BLaER1 treated with 17β-estradiol and CSF1 and Interleukin-3, amounts not matched to agents 10 nM and 100 nM (cell line): ENCODE measurements around the gene EXOSC2.

Source experiments
- H3K27ac ChIP-seq, 11 experiments: shearing (Covaris generic); formaldehyde crosslinking; 2 replicates each; pipeline ENCODE4 v1.8.1; 2022
- H3K27me3 ChIP-seq, 11 experiments: shearing (Covaris generic); formaldehyde crosslinking; 2 replicates each; pipeline ENCODE4 v1.8.1; 2022
- H3K36me3 ChIP-seq, 11 experiments: shearing (Covaris generic); formaldehyde crosslinking; 2 replicates each; pipeline ENCODE4 v1.8.1; 2022
- H3K4me1 ChIP-seq, 10 experiments: shearing (Covaris generic); formaldehyde crosslinking; 2 replicates each; pipeline ENCODE4 v1.8.1; 2022
- H3K4me2 ChIP-seq, 11 experiments: shearing (Covaris generic); formaldehyde crosslinking; 2 replicates each; pipeline ENCODE4 v1.8.1; 2022
- H3K4me3 ChIP-seq, 10 experiments: shearing (Covaris generic); formaldehyde crosslinking; 2 replicates each; pipeline ENCODE4 v1.8.1; 2022
- H3K9ac ChIP-seq, 11 experiments: shearing (Covaris generic); formaldehyde crosslinking; 2 replicates each; pipeline ENCODE4 v1.8.1; 2022
- H3K9me3 ChIP-seq, 11 experiments: shearing (Covaris generic); formaldehyde crosslinking; replicated peaks in 1 of 11; 2 replicates each; pipeline ENCODE4 v1.8.1; 2022
- H4K20me1 ChIP-seq, 11 experiments: shearing (Covaris generic); formaldehyde crosslinking; 2 replicates each; pipeline ENCODE4 v1.8.1; 2022
- Cebpa-rat ChIP-seq, 11 experiments: shearing (Covaris generic); IDR thresholded peaks; 2 replicates each; pipeline ENCODE4 v1.8.1; 2022

The EXOSC2 gene, protein sequence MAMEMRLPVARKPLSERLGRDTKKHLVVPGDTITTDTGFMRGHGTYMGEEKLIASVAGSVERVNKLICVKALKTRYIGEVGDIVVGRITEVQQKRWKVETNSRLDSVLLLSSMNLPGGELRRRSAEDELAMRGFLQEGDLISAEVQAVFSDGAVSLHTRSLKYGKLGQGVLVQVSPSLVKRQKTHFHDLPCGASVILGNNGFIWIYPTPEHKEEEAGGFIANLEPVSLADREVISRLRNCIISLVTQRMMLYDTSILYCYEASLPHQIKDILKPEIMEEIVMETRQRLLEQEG

DNA sequence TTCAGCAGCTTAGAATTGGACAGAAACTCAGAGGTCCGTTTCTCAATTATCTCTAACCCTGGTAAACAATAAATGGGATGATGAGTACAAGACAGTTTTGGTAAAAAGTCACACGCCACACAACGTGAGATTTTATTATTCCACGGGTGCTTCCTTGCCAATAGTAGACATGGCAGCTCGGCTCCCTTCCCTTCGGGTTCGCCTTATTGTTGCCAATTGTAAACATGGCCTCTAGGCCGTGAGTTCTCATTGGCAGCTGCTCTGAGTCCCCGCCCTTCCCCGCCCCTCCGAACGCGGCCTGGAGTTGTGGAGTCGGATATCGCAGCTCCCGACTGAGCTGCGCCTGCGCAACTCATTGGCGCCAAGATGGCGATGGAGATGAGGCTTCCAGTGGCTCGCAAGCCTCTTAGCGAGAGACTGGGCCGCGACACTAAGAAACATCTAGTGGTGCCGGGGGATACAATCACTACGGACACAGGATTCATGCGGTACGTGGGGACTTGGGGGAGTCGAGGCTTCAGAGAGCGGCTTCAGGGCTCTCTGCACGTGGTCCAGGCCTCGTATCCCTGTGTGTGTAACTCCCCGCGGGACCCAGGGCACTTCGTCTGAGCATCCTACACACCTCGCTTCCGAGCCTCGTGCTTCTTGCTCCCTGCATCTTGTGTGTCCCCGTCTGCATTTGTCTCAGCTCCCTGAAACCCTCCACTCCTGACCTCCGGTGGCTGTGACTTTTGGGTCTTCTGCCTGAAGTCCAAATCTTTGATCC is at the start of gene EXOSC2:
Gene EXOSC2, plus strand, starts transcription at position 355 of the 766 bp plus-strand sequence. Its CDS starts 12 bp downstream, at position 367.
- Histone ChIP-seq H3K27ac (peak within 1 kb of the TSS; percentile 51 to 95 (median 90)), H3K27me3 (no peaks in the 10 kb centered on the region), H3K9me3 (peaks cover 0 to 7% (median 6%) of the 10 kb centered on the region in 11 experiments; a peak in 16 of 22 replicates), H3K4me3 (peak within 1 kb of the TSS; percentile 69 to 98 (median 87)), H3K4me2 (peak within 1 kb of the TSS; percentile 75 to 96 (median 91)), H3K4me1 (peaks cover 20 to 40% (median 35%) of the 10 kb centered on the region in 10 experiments), H4K20me1 (peaks cover 0 to 45% (median 41%) of the 10 kb centered on the region in 11 experiments; a peak in 20 of 22 replicates), H3K9ac (peak within 1 kb of the TSS; percentile 84 to 96 (median 93)), H3K36me3 (peaks cover 31 to 40% (median 37%) of the 10 kb centered on the region in 11 experiments)
- TF ChIP-seq Cebpa-rat (IDR thresholded peaks at IDR 0.05), result no peak

DNA sequence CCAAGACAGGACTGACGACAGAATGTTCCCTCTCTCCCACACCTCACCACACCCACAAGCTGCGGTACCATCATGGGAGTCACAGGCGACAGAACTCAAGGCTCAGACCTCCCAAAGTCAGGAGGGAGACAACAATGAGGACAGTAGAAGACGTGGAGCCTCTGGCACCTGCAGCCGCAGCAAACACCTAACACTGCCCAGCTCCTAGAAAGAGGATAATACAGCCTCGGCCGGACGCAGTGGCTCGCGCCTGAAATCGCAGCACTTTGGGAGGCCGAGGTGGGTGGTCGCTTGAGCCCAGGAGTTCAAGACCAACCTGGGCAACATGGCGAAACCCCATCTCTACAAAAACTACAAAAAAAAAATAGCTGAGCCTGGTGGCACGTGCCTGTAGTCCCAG is 42.4 kb upstream of the EXOSC2 start:
- no peak overlapping the region for H3K4me2 ChIP-seq
- no peak overlapping the region for H3K9ac ChIP-seq
- TF ChIP-seq Cebpa-rat (IDR thresholded peaks at IDR 0.05), result no peak
- H4K20me1 ChIP-seq, result peaks cover 0 to 4% (median 0%) of the 10 kb centered on the region in 11 experiments; a peak in 2 of 22 replicates
- H3K4me3 ChIP-seq, result no peak overlapping the region
- H3K9me3 ChIP-seq, result no peaks in the 10 kb centered on the region
- H3K27ac ChIP-seq, result no peak overlapping the region
- H3K27me3 ChIP-seq, result peaks cover 8 to 20% (median 15%) of the 10 kb centered on the region in 11 experiments; a peak in 21 of 22 replicates
- H3K4me1 ChIP-seq, result no peaks in the 10 kb centered on the region
- H3K36me3 ChIP-seq, result no peaks in the 10 kb centered on the region

DNA sequence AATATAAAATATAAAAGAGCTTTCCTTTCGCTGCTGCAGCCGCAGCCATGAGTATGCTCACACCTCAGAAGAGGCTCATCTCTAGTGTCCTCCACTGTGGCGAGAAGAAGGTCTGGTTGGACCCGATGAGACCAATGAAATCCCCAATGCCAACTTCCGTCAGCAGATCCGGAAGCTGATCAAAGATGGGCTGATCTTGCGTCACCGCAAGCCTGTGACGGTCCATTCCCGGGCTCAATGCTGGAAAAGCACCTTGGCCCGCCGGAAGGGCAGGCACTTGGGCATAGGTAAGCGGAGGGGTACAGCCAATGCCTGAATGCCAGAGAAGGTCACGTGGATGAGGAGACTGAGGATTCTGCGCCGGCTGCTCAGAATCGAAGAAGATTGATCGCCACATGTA is 41.8 kb upstream of the EXOSC2 start:
- no peaks in the 10 kb centered on the region for H3K4me1 ChIP-seq
- H3K27ac ChIP-seq, result no peak overlapping the region
- peaks cover 13 to 25% (median 21%) of the 10 kb centered on the region in 11 experiments; a peak in 21 of 22 replicates for H3K27me3 ChIP-seq
- no peaks in the 10 kb centered on the region for H3K9me3 ChIP-seq
- H3K36me3 ChIP-seq, result no peaks in the 10 kb centered on the region
- H3K9ac ChIP-seq, result no peak overlapping the region
- no peak overlapping the region for H3K4me2 ChIP-seq
- H3K4me3 ChIP-seq, result no peak overlapping the region
- peaks cover 0 to 7% (median 0%) of the 10 kb centered on the region in 11 experiments; a peak in 3 of 22 replicates for H4K20me1 ChIP-seq
- no peak for TF ChIP-seq Cebpa-rat (IDR thresholded peaks at IDR 0.05)

DNA sequence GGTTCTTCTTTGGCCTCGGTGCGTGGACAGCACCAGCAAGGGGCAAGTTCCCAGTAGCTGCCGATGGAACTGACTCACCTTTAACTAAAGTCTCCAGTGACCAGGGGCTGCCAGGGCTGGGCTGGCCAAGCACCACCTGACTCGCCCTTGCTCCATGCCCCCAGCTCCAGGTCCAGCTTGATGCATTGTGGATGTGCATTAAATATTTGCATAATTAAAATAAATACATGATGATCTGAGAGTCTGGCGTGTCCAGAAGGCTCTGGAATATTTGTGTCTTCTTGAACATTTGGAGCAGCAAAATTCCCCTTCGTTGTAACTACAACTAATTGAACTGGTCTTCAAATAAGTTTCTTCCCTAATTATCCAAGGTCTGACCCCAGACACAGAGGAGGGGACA is 38.7 kb upstream of the EXOSC2 start:
- Histone ChIP-seq H3K4me3 (no peak overlapping the region), H4K20me1 (peaks cover 0 to 34% (median 0%) of the 10 kb centered on the region in 11 experiments; a peak in 9 of 22 replicates), H3K9me3 (no peaks in the 10 kb centered on the region), H3K27me3 (peaks cover 44 to 56% (median 52%) of the 10 kb centered on the region in 11 experiments), H3K27ac (no peak overlapping the region), H3K4me2 (no peak overlapping the region), H3K4me1 (no peaks in the 10 kb centered on the region), H3K9ac (no peak overlapping the region), H3K36me3 (no peaks in the 10 kb centered on the region)
- no peak for TF ChIP-seq Cebpa-rat (IDR thresholded peaks at IDR 0.05)

DNA sequence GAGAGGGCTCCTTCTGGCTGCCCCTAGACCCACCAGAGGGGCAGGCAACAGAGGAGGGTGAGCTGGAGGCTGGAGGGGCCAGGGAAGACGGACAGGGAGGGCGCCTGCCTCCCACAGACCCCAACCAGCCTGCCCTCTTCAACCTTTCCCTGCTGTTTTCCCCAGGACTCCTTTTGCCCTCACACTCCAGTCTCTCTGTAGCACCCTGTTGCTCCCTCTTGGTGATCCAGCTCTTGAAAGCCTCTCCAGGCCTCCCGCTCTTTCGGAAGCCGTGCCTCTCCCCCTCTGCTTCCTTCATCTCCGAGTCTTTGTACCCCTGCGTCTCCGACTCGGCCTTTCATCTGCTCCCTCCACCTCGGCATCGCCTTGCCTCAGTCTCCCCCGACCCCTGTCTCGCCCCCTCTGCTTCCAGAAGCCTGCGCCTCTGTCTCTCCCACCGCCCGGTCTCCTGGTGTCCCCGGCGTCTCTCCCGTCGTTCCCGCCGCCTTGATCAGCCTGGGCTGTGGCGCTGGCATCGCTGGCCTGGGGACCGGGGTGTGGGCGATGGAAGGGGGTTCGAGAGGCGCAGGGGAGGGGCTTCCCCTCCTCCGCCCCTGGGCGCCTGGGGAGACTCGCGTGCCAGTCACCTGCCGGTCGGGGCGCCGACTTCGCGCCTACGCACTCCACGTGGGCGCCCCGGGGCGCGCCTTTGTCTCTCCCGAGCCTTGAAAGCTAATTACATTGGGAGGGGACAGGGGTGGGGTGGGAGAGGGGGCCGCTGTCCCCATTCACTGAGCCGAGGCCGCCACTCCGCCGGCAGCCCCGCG is 34.5 kb upstream of the EXOSC2 start:
- Histone ChIP-seq H3K9me3 (peaks cover 0 to 3% (median 0%) of the 10 kb centered on the region in 11 experiments; a peak in 1 of 22 replicates), H3K27ac (no peak overlapping the region), H3K4me3 (no peak overlapping the region), H3K27me3 (peaks cover 86 to 98% (median 94%) of the 10 kb centered on the region in 11 experiments), H4K20me1 (peaks cover 0 to 69% (median 32%) of the 10 kb centered on the region in 11 experiments; a peak in 16 of 22 replicates), H3K36me3 (no peaks in the 10 kb centered on the region), H3K4me1 (no peaks in the 10 kb centered on the region; a peak in 1 of 20 replicates), H3K9ac (no peak overlapping the region), H3K4me2 (no peak overlapping the region)
- no peak for TF ChIP-seq Cebpa-rat (IDR thresholded peaks at IDR 0.05)

DNA sequence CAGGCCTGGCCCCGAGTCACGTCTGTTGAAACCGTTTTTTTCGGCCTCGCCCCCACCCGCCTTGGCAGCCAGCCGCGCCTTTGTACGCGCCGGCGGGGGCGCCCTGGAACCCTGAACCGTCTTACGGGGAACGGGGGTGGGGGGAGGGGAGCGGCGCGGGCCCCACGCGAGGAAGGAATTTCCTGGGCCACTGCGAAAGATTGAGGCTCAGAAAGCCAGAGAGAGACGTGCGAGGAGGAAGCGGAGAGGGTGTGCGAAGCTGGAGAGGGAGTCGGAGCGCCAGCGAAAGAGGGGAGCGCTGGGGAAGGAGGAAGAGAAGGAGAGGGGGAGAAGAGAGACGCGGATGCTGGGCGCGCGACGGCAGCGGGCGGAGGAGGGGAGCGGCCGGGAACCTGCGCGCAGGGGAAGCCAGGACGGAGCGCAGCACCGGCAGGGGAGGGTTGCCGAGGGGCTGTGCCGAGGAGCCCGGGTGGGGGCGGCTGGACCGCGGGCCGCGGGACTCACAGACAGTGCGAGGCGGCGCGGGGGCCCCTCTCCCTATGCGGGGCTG is 33.8 kb upstream of the EXOSC2 start:
- Histone ChIP-seq H3K9me3 (peaks cover 0 to 3% (median 0%) of the 10 kb centered on the region in 11 experiments; a peak in 1 of 22 replicates), H3K36me3 (no peaks in the 10 kb centered on the region), H3K4me2 (no peak overlapping the region), H3K9ac (no peak overlapping the region), H4K20me1 (peaks cover 0 to 76% (median 32%) of the 10 kb centered on the region in 11 experiments; a peak in 16 of 22 replicates), H3K4me1 (no peaks in the 10 kb centered on the region; a peak in 1 of 20 replicates), H3K27ac (no peak overlapping the region), H3K27me3 (peaks cover 93 to 100% (median 97%) of the 10 kb centered on the region in 11 experiments), H3K4me3 (no peak overlapping the region)
- TF ChIP-seq Cebpa-rat (IDR thresholded peaks at IDR 0.05), result no peak

DNA sequence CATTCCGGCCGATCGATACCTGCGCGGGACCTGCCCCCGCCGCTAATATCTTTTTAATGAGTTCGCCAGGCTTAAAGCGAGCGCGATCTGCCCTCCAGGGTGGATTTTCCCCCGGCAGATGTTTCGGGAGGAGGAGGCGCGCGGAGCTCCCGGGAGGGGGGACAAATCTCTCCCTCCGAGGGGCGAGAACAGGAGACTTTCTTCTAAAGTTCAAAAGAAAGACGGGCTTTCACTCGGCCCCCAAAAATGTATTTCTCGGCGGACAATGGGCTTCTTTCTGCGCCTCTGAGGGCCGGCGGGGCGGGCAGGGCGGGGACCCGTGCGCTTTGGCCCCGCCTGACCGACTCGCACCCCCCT is 33.3 kb upstream of the EXOSC2 start:
- peaks cover 98 to 100% (median 100%) of the 10 kb centered on the region in 11 experiments for H3K27me3 ChIP-seq
- H3K9ac ChIP-seq, result no peak overlapping the region
- H3K4me1 ChIP-seq, result no peaks in the 10 kb centered on the region; a peak in 1 of 20 replicates
- no peak overlapping the region for H3K4me3 ChIP-seq
- no peak overlapping the region for H3K27ac ChIP-seq
- H3K36me3 ChIP-seq, result no peaks in the 10 kb centered on the region
- H3K9me3 ChIP-seq, result peaks cover 0 to 3% (median 0%) of the 10 kb centered on the region in 11 experiments; a peak in 1 of 22 replicates
- peaks cover 0 to 78% (median 32%) of the 10 kb centered on the region in 11 experiments; a peak in 16 of 22 replicates for H4K20me1 ChIP-seq
- H3K4me2 ChIP-seq, result no peak overlapping the region
- TF ChIP-seq Cebpa-rat (IDR thresholded peaks at IDR 0.05), result no peak

DNA sequence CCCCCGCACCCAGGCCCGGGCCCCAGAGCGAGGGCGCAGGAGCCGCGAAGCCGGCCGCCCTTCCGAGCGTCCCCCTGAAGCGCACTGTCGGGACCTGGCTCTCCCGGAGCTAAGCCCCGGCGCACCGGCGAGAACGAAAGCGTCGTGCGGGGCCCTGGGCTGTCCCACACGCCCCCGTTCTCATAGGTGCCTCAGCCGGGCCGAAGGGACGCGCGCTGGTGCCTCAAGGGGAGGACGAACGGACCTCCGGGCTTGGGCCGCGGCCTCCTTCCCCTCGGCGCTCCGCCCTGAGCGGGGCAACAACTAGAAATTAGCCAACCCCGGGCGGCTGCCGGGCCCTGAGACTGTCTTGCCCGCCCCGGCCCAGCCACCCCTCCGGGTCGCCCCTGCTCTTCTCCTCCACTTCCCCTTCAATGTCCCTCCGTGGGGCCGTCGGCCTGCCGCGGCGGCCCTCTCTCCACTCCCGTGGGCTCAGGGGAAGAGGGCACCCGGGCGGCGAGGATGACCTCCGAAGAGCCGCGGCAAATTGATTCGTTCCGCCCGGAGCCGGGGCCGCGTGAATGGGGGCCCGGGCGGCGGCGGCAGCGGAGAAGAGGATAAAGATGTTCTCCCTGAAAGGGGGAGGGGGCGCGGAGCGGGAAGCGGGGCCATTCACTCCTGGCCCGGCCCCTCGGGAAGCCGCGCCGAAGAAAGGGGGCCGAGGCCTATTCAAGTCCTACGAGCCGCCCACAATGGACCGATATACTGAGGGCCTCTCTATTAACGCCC is 32.7 kb upstream of the EXOSC2 start:
- no peak overlapping the region for H3K4me2 ChIP-seq
- no peak overlapping the region for H3K9ac ChIP-seq
- H3K27ac ChIP-seq, result no peak overlapping the region
- H3K36me3 ChIP-seq, result no peaks in the 10 kb centered on the region
- TF ChIP-seq Cebpa-rat (IDR thresholded peaks at IDR 0.05), result no peak
- peaks cover 0 to 83% (median 36%) of the 10 kb centered on the region in 11 experiments; a peak in 16 of 22 replicates for H4K20me1 ChIP-seq
- peaks cover 0 to 3% (median 0%) of the 10 kb centered on the region in 11 experiments; a peak in 1 of 22 replicates for H3K9me3 ChIP-seq
- H3K27me3 ChIP-seq, result peaks cover 98 to 100% (median 100%) of the 10 kb centered on the region in 11 experiments
- H3K4me3 ChIP-seq, result no peak overlapping the region
- H3K4me1 ChIP-seq, result no peaks in the 10 kb centered on the region; a peak in 1 of 20 replicates
